Measurements from ENCODE around the gene ANKRD11. TPM values are rescaled to one million over a fixed set of nuclear protein-coding genes. Genes with fewer than 3 reads are reported as not detected.

ANKRD11 gene
- total and polyA plus RNA-seq, 12 donors, result 47.7 to 93.6 (median 66.2) TPM

DNA sequence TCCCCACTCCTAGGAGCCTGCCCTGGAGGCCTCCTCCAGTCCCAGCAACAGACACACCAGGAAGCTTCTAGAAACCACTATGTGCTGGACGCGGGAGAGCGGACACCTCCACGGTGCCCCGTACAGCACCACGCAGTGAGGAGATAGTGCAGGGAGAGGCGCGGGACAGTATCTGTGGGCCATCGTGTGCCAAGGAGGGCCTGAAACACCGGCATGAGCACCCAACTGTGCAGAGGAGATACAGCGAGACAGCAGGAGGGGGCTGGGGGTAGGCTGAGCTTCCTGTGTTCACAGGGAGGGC lies 215.1 kb downstream of the ANKRD11 start:
- WGBS, 2 donors, result 93 to 95% methylated on average over 11 of the region's 11 CpGs
- H3K4me3 ChIP-seq, result no peak overlapping the region
- no peaks in the 10 kb centered on the region for H3K9me3 ChIP-seq
- H3K27ac ChIP-seq, result no peak overlapping the region
- peaks cover 4 to 96% (median 48%) of the 10 kb centered on the region in 9 donors for H3K36me3 ChIP-seq
- DNase-seq (no peak), ATAC-seq (no peak)
- TF ChIP-seq, protein P1, sequence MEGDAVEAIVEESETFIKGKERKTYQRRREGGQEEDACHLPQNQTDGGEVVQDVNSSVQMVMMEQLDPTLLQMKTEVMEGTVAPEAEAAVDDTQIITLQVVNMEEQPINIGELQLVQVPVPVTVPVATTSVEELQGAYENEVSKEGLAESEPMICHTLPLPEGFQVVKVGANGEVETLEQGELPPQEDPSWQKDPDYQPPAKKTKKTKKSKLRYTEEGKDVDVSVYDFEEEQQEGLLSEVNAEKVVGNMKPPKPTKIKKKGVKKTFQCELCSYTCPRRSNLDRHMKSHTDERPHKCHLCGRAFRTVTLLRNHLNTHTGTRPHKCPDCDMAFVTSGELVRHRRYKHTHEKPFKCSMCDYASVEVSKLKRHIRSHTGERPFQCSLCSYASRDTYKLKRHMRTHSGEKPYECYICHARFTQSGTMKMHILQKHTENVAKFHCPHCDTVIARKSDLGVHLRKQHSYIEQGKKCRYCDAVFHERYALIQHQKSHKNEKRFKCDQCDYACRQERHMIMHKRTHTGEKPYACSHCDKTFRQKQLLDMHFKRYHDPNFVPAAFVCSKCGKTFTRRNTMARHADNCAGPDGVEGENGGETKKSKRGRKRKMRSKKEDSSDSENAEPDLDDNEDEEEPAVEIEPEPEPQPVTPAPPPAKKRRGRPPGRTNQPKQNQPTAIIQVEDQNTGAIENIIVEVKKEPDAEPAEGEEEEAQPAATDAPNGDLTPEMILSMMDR (IDR thresholded peaks at IDR 0.05), result no peak
- peaks cover 0 to 8% (median 0%) of the 10 kb centered on the region in 9 donors for H3K4me1 ChIP-seq
- intact Hi-C loops (cut with DNase I), result no loop called here
- no peaks in the 10 kb centered on the region for H3K27me3 ChIP-seq

DNA sequence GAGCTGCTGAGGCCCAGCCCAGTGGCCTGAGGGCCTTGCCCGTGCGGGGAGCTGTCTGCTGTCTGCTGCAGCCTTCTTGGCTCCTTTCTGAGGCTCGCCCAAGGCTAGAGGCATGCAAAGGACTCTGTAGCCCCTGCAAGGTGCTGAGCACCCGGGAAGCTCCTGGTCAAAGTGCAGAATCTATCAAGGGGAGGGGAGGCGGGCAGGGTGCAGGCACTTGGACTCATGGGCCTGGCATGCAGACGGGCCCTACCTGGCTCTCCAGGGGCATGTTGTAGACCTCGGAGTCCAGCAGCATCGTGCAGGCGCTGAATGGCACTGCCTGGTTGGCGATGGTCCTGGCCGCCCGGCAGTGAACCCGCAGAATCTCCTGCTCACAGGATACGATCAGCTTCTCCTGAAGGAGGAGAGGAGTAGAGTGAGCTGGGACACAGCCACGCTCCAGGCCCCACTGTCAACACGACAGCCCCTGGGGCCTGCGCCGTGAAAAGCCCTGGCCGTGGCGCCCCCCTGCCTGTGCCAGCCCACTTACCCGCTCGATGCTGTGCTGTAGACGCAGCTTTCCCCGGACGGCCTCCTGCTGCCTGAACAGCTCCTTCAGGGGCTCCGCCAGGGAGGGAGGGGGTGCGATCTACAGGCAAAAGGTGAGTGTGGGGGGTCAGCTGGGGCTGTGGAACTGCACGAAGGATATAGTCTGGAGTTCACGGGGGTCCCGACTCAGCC lies 215.6 kb downstream of the ANKRD11 start:
- ATAC-seq, result no peak
- TF ChIP-seq, protein P1 (IDR thresholded peaks at IDR 0.05), result no peak
- intact Hi-C loops (cut with DNase I), result no loop called here
- peaks cover 0 to 8% (median 0%) of the 10 kb centered on the region in 9 donors for H3K4me1 ChIP-seq
- no peaks in the 10 kb centered on the region for H3K27me3 ChIP-seq
- peaks cover 4 to 96% (median 53%) of the 10 kb centered on the region in 9 donors for H3K36me3 ChIP-seq
- DNase-seq, result no peak
- H3K9me3 ChIP-seq, result no peaks in the 10 kb centered on the region
- no peak overlapping the region for H3K27ac ChIP-seq
- WGBS, 2 donors, result 94 to 95% methylated on average over 30 of the region's 30 CpGs
- no peak overlapping the region for H3K4me3 ChIP-seq

DNA sequence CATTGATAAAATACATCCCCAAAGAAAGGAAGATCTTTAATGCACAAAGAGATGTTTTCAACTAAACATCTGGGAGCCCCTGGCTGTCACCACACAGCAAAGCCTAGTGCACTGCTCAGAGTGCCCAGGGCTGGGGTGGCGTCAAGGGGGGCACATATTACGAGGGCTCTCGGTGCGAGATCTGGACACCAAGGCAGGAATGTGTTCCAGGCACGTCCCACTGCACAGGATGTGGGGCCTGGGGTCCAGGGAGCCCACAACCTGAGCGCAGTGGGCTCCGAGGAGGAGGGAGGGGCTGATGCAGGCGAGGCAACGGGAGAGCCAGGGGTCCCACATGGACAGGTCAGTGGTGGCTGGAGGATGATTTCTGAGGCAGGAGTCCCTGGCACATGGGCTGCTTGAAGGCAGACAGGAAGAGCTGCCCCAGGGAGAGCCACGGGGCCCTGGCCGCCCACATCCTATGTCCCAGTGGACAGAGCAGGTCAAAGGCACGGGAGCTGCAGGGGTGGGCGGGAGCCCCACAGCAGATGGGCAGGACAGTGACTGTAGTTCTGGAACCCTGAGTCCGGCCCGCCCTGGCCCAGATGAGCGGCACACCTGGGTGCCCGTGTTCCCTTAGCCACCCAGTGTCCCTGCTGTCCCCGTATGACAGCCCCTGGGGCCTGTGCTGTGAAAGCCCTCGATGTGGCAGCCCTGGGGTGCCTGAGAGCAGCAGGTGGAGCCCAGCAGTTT lies 216.5 kb downstream of the ANKRD11 start:
- peaks cover 0 to 8% (median 0%) of the 10 kb centered on the region in 9 donors for H3K4me1 ChIP-seq
- H3K9me3 ChIP-seq, result no peaks in the 10 kb centered on the region
- no peak for ATAC-seq
- 92 to 93% methylated on average over 19 of the region's 19 CpGs for WGBS, 2 donors
- intact Hi-C loops (cut with DNase I), result no loop called here
- no peaks in the 10 kb centered on the region for H3K27me3 ChIP-seq
- TF ChIP-seq, protein P1 (IDR thresholded peaks at IDR 0.05), result no peak
- H3K4me3 ChIP-seq, result no peak overlapping the region
- no peak overlapping the region for H3K27ac ChIP-seq
- H3K36me3 ChIP-seq, result peaks cover 4 to 100% (median 58%) of the 10 kb centered on the region in 9 donors
- no peak for DNase-seq

DNA sequence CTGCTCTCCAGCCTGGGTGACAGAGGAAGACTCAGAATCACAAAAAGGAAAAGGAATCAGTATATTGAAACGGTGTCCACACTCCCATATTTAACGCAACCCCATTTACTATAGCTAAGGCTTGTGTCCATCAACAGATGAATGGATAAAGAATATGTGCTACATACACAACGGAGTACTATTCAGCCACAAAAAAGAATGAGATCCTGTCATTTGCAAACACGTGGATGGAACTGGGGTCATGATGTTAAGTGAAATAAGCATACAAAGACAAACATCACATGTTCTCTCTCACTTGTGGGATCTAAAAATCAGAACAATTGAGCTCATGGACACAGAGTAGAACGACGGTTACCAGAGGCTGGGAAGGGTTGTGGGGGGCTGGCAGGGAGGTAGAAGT lies 217.7 kb downstream of the ANKRD11 start:
- intact Hi-C loops (cut with DNase I), result no loop called here
- Histone ChIP-seq H3K27ac (no peak overlapping the region), H3K4me1 (peaks cover 0 to 2% (median 0%) of the 10 kb centered on the region in 9 donors), H3K27me3 (no peaks in the 10 kb centered on the region), H3K4me3 (no peak overlapping the region), H3K9me3 (no peaks in the 10 kb centered on the region), H3K36me3 (peaks cover 4 to 92% (median 59%) of the 10 kb centered on the region in 9 donors)
- TF ChIP-seq, protein P1 (IDR thresholded peaks at IDR 0.05), result no peak
- no peak for ATAC-seq
- no peak for DNase-seq
- 98 to 99% methylated on average over 6 of the region's 6 CpGs for WGBS, 2 donors

Data from heart right ventricle (tissue), 16 donors.